Measurements from ENCODE around the gene MAN2C1.
"Not testable (repeated sequence)": the region's sequence is repeated elsewhere in the genome, so short reads cannot be mapped to it uniquely, and the experiment has no call there.

The MAN2C1 gene

DNA sequence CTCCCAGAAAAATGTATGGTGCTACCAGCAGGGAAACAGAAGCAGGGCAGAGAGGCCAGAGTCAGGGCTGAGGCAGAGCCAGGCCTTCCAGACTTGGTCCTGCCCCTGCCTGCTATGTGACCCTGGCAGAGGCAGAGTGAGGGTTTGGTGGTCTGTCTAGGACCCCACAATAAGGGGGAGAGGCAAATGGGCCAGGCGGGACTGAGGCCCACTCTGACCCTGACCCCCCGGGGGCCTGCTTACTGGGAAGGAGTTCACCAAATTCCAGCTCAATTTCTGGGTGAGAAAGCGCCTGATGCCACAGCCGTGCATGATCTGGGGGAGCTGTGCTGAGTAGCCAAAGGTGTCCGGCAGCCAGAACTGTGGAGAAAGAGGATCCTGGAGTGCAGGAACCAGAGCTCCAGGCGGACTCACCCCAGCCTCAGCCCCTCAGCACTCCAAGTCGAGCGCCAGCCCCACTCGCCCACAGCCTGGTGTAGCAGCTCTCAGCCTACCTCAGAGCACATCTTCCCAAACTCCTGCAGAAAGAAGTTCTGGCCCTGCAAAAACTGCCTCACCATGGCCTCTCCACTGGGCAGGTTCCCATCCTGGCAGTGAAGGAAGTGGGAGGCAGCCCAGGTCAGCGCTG, 6.9 kb downstream of the MAN2C1 start:
- DNase-seq (ENCODE audit: low read depth): no peak

DNA sequence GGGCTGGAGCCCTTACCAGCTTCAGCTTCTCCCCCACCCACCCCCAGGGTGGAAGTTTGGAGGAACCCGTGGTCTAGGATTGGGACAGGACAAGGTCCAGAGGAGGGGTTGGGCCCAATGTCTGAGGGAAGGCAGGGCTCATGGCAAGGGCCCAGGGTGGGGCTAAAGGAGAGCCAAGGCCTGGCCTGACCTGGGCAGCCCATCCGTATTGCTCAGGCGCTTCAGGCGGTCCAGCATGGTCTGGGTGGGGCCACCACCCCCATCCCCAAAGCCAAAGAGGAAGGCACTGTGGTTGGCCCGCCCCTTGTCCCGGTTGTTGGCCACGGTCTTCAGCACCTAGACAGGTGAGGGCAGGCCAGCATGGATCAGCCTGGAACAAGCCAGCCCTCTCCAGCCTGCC, 7.6 kb downstream of the MAN2C1 start:
- no peak for DNase-seq (ENCODE audit: low read depth)

DNA sequence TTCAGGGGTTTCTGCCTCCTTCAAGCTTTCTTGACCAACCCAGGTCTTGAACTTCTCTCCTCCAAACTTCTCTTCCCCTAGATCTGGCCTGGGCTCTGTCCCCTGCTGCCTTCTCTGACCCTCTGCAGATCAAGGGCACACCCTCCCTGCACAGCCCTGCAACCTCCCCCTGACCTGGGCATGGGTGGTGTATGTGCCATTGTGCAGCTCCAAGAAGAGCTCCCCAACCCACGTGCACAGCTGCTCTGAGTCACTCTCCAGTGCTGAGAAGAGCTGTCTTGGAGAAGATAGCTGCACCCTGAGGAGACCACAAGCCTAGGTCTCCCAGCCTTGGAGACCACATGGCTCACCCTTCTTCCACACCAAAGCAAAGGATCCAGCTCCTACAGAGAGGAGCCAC, 8.0 kb downstream of the MAN2C1 start:
- DNase-seq (ENCODE audit: low read depth): peak; percentile 39

DNA sequence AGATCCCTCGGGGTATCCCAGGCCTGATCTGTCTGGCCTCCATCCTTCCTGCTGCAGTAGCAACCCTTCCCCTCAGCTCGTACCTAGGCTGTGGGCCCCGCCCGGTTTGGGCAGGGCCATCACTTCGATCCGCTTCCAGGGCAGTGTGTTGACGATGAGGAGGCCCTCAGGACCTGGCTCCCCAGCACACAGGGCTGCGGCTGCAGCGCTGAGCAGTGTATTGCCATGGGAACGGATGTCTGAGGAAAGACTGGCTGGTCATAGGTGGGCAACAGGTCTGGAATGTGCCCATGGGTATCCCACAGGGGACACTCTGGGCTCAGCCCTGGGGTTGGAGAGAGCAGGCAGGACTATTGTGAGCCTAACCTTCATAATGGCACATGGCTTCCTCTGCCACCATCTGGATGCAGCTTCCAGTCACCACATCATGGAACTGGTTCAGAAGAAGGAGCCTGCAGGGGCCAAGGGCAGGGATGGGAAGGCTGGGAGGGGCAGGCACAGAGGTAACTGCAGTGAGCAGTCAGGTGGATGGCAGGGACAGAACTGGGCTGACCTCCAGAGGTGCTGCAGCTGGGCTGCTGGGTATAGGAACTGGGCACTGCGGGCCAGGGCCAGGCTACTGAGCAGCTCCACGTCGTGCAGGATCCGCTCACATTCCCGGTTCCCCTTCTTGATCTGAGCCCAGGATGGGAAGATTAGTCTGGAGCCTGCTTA, 8.7 kb downstream of the MAN2C1 start:
- no peak for DNase-seq (ENCODE audit: low read depth)

DNA sequence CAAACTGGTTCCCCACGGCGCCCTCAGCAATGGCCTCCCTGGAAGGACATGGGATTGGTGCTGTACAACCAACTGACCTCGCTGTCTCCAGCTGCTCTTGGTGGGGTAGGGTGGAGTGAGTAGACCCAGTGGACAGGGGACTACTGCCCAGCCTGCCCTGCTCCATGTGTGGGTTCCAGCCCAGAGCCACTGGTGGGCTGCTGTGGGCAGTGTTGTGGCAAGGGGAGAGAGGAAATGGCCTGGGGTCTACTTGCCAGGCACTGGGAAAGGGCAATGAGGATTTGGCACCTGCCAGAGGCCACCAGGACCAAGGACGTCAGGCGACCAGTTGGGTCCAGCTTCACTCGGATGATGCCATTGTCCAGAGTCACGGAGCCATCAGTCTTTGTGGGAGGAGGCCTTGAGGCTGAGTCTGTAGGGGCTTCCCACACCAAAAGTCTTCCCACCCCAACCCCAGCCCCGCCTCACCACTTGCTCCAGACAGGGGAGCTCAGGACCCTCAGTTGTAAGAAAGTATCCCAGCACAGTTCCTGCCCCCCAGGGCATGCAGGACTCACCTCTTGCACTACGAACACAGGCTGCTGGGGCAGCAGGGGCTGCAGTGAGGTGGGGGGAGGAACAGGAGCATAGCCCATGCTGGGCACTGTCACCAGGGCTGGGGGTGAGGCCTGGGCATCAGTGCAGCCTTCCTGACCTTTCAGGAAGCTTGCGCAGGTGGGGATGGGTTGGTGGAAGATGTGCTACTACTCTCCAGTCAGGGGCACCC, 9.5 kb downstream of the MAN2C1 start:
- no peak for DNase-seq (ENCODE audit: low read depth)

DNA sequence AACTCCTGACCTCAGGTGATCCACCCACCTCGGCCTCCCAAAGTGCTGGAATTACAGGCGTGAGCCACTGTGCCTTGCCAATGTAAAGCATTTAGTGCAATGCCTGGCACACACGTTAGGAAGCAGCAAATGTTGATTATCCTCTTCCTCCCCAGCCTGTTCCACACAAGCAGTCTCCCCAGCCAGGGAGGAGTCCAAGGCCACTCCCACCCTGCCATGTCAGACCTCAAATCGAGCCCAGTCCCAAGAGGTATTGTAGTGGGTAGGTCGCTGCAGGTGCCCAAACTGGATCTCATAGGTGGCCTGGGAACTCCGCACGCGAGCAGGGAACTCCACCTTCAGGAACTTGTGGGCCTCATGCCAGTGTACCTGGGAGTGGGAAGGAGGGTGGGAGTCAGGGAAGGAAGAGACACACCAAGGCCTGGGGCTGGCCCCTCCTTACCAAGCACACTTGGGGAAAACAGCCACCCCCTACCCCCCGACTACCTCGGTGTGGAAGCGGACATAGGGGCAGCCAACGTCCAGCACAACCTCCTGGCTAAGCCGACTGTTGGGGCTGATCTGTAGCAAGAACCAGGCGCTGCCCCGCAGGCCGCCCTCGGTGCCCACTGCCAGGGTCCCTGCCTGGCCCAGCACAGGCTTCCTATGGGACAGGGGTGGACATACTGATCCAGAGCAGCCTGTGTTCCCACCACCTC, 10.3 kb downstream of the MAN2C1 start:
- no peak for DNase-seq (ENCODE audit: low read depth)

DNA sequence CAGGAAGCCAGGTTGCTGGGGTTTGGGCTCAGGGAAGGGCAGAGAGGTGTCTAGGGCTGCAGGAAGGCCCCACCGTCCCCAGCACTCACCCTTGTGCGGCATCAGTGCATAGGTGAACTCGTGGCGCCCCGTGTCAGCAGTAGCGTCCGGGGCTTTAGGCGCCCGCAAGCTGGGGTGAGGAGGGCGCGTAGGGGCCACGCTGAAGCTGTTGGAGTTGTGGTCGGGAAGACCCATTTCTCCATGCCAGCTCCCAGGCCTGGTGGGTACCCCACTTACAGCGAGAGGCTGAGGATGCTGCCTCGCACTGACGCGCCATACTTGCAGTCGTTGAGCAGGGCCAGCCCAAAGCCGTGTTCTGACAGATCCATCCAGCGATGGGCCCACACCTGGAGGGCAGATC, 11.9 kb downstream of the MAN2C1 start:
- no peak for DNase-seq (ENCODE audit: low read depth)

DNA sequence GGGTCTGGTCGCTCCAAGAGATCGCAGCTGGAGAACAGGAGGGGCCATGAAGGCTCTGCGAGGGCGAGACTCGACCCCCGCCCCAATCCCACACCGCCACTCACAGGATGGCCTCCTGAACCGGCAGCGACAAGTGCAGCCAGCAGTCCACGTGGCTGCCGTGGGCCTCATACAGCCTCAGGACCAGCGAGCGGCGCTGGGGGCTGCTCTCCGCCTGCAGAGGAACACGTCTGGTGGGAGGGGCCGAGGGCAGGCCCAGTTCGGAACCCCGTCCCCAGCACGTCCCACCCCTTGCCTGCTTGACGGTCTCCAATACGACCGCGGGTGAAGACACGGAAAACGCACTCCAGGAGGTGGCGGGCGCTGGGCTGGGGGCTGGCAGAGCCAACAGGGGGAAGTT, 12.4 kb downstream of the MAN2C1 start:
- no peak for DNase-seq (ENCODE audit: low read depth)

DNA sequence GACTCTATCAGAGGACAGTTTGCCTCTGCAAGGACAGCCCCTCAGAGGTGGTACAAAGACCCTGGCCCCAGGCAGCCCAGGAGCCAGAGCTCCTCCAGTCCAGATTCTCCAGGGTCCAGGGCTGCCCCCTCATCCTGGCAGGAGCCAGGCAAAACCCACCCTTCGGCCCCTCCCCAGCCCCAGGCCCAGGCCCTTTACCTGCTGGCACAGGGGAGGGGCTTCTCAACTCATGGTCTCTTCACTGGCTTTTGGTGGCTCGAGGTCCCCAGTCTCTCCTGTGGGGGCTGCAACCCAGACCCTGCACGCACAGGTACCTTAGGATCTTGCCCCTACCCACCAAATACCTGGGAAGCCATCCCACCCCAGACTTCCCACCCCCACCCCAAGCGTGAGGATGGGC, 13.0 kb downstream of the MAN2C1 start:
- DNase-seq (ENCODE audit: low read depth): no peak

DNA sequence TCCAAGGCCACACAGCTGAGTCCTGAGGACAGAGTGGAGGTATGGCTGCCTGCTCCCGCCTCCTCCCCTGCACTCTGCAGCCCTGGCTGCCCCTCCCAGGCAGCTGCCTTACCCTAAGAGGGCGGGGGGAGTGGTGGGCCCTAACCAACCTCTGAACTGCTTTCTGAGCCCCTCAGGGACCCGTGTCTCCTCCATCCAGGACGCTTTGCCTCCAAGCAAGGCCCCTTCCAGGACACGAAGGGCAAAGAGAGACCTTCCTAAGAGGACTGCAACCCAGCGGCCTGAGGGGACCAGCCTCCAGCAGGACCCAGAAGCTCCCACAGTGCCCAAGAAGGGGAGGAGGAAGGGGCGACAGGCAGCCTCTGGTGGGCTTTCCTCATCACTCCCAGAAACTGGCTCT, 14.0 kb downstream of the MAN2C1 start:
- DNase-seq (ENCODE audit: low read depth): no peak

DNA sequence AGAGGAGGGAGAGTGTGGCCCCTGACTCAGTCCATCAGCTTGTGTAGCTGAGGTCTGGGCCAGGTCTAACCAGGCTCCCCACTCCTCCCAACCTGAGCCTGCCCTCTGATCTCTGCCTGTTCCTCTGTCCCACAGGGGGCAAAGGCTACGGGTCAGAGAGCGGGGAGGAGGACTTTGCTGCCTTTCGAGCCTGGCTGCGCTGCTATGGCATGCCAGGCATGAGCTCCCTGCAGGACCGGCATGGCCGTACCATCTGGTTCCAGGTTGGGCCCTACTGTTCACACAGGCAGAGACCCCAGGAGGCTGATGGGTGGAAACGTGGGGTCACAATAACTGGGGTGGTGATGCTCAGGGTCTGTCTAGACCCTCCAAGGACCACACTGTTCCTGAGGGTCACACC, 14.8 kb downstream of the MAN2C1 start:
- no peak for DNase-seq (ENCODE audit: low read depth)

DNA sequence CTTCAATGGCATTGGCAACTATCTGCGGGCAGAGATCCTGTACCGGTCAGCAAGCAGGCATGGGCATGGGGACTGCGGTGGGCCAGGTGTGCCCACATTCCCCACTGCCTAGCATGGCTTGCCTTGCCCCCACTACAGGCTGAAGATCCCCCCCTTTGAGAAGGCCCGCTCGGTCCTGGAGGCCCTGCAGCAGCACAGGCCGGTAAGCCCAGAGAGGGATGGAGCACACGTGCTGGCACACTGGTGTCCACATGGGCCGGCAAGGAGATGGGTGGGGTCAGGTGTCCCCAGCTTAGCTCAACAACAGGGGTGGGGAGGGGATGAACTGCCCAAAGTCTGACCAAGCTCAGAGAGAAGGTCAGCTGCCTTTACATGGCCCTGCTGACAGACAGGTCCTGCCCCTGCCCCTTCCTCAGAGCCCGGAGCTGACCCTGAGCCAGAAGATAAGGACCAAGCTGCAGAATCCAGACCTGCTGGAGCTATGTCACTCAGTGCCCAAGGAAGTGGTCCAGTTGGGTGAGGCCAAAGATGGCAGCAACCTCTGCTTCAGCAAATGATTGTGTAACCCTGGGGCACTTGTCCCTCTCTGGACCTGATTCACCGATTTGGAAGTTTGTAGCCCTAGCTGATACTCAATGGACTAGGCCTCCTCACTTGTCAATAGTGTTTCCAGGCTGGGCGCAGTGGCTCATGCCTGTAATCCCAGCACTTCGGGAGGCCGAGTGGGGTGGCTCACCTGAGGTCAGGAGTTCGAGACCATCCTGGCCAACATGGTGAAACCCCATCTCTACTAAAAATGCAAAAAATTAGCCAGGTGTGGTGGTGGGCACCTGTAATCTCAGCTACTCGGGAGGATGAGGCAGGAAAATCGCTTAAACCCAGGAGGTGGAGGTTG, 16.0 kb downstream of the MAN2C1 start:
- DNase-seq (ENCODE audit: low read depth): no peak

DNA sequence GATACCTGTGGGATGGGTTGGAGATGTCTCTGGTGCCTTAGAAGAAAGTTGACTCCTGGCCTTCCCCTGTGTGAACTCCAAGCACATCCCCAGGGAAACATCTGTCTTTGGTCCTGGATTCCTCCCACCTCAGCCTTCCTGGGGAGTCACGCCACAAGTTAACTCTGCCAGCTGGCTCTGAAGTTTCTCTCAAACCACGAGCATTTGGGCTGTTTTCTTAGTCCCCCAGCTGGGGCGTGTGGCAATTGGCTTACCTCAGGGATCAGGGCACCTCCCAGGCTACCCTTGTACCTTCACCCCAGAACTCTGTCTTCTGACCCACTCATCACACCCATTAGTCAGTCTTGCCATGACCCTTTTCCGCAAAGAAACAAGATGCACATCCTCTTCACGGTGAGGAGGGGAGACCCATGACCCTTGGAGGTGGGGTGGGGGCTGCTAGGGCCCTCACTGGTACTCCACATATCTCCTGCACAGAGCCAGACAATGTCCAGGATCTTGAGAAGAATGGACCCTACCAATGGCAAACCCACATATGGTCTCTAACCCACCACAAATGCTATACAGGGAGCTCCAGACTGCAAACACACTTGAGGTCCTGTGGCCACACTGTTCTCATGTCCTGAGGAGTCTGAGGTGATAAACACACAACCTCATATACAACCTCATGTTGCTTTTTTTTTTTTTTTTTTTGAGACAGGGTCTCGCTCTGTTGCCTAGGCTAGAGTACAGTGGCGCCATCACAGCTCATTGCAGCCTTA, 17.6 kb downstream of the MAN2C1 start:
- no peak for DNase-seq (ENCODE audit: low read depth)

DNA sequence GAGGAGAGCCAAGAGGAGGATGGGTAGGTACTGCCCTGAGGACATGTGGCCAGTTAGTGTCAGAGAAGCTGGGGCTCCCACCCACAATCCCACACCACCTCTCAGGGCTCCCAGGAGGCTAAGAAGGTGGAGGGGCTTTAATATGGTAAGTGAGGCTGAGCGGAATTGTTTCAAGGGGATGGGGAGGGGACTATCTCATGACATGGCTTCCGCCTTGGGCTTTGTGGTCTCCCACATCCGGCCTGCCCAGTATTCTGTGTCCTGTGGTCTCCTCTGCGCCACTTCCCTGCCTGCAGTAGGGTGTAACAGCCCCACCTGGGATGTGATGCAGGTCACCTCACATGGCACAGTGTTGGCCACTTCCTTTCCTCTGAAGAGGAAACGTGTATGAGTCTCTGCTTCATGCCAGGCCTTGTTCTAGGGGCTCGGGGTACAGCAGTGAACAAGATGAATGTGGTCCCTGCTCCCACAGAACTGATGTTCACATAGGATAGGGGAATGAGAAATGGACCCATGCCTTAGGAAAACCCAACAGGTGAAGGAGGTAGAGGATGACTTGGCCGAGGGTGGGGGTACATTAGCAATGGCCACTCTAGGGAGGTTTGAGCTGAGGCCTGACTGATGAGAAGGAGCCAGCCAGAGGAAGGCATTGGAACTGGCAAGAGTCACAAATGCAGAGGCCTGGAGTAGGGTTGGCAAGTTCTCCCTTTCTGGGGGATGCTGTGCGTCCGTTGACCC, 18.4 kb downstream of the MAN2C1 start:
- no peak for DNase-seq (ENCODE audit: low read depth)

DNA sequence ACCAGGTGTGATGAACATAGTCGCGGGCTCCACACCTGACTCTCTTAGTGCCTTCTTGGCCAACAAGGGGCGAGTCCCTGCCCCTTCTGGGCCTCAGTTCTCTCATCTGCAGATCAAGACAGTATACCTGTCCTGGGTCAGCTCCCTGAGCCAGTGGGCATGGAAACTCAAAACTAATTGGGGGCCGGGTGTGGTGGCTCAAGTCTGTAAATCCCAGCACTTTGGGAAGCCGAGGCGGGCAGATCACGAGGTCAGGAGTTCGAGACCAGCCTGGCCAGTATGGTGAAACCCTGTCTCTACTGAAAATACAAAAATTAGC, 19.1 kb downstream of the MAN2C1 start:
- not testable (repeated sequence) for DNase-seq (ENCODE audit: low read depth)

DNA sequence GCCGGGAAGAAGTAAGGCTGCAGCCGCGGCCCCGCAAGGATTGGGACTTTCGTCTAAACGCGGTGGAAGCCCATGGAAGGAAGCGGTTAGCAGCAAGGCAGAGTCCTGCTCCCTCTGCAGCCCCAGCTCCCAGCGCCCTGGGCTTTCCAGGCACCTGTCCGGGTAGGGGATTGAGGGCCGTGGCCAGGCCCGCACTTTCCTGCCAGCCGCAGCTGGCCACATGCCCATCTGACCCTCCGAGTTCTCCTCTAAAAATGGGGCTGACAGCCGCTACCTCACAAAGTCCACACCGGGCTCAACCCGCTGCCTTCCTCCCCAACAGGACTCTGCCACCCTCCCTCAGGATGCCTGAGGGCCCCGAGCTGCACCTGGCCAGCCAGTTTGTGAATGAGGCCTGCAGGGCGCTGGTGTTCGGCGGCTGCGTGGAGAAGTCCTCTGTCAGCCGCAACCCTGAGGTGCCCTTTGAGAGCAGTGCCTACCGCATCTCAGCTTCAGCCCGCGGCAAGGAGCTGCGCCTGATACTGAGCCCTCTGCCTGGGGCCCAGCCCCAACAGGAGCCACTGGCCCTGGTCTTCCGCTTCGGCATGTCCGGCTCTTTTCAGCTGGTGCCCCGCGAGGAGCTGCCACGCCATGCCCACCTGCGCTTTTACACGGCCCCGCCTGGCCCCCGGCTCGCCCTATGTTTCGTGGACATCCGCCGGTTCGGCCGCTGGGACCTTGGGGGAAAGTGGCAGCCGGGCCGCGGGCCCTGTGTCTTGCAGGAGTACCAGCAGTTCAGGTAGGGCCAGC, 19.7 kb downstream of the MAN2C1 start:
- DNase-seq (ENCODE audit: low read depth): no peak

DNA sequence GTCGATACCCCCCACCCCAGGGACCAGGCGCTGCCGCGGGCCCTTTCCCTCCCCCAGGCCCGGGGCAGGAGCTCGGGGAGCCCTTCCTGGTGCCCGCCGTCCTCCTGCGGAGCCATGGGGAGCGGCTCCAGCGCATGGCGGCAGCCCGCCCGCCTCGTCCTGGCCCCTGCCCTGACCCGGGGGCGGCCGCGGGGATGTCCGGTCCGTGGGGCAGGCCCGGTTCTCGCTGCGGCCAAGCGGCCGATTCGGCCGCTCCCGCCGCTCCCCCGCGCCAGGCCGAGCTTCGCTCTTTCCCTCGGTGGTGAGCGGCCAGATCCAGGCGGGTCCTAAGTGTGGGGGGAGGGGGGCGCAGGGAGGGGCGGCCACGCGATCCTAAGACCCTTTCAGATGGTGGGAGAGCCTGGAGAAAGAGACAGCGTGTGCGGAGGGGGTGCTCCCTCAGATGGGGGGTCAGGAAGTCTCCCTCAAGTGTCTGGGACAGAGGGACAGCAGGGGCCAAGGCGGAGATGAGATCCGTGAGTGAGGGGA, 20.3 kb downstream of the MAN2C1 start:
- no peak for DNase-seq (ENCODE audit: low read depth)

DNA sequence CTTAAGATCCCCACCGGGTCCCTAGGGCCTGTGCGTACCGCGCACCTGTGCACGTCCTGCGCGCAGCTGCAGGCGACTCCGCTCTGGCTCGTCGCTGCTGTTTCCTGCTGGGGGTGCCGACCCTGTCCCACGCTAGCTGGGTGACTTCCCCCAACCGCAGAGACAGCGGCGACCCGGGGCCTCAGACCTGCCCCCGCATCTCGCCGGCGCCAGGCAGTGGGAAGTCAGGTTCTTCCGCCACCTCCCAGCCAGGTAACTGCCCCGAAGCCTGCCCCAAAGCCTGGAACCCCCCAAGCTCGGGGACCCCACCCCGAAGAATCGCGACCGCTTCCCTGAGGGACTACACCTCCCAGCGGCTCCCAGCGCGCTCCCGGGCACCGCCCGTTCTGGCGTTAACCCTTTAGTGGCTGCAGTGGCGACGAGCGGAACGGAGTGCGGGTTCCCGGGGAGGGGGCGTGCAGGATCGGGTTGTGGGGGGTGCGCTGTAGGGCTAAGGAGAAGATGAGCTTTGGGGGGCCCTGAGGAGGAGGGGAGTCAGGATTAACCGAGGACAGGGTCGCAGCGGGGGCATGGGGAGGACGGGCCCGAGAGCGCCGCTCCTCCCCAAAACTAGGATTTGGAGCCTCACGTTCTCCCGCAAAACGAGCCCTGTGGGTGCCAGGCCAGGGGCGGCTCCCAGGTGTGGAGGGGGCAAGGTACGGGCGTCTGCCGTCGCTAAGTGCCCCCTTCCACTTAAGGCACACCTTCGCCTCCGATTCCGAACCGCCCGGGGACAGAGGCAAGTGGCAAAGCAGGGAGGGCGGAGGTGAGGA, 21.0 kb downstream of the MAN2C1 start:
- no peak for DNase-seq (ENCODE audit: low read depth)
